ENCODE results near the gene PLGLB1.
"Not testable (repeated sequence)": the region's sequence is repeated elsewhere in the genome, so short reads cannot be mapped to it uniquely, and the experiment has no call there.

DNA sequence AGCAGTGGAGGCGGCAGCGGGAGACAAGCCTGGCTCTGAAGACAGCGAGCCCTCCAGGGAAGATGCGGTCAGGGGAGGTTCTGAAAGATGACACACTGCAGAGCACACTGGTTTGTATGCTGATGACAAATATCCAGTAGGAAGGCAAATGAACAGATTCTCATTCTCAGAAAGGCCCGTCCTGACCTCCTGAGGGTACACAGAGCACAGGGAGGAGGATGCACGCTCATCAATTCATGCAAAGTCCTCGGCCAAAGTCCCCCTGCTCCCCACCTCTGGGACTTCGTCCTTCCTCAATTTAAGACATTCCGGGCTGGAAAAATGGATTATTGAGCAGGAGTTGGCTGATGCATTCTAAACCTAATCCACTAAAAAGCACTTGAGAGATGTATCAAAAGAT, 2.6 kb downstream of the PLGLB1 start:
- TF ChIP-seq, protein P1, sequence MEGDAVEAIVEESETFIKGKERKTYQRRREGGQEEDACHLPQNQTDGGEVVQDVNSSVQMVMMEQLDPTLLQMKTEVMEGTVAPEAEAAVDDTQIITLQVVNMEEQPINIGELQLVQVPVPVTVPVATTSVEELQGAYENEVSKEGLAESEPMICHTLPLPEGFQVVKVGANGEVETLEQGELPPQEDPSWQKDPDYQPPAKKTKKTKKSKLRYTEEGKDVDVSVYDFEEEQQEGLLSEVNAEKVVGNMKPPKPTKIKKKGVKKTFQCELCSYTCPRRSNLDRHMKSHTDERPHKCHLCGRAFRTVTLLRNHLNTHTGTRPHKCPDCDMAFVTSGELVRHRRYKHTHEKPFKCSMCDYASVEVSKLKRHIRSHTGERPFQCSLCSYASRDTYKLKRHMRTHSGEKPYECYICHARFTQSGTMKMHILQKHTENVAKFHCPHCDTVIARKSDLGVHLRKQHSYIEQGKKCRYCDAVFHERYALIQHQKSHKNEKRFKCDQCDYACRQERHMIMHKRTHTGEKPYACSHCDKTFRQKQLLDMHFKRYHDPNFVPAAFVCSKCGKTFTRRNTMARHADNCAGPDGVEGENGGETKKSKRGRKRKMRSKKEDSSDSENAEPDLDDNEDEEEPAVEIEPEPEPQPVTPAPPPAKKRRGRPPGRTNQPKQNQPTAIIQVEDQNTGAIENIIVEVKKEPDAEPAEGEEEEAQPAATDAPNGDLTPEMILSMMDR (tag by site-specific recombination; IDR thresholded peaks at IDR 0.05): not testable (repeated sequence)
- not testable (repeated sequence) for TF ChIP-seq YY1 (tag by site-specific recombination; IDR thresholded peaks at IDR 0.05); ZNF510 (tag by site-specific recombination; IDR thresholded peaks at IDR 0.05; ENCODE audit: insufficient replicate concordance); ZFP3 (tag by site-specific recombination; IDR thresholded peaks at IDR 0.05; ENCODE audit: low read depth)
